ENCODE data around the gene TSPAN12.

GRCh38 chr7:120843109-120843508 lies 14.8 kb downstream of the TSPAN12 start:
- TF ChIP-seq, protein P1, sequence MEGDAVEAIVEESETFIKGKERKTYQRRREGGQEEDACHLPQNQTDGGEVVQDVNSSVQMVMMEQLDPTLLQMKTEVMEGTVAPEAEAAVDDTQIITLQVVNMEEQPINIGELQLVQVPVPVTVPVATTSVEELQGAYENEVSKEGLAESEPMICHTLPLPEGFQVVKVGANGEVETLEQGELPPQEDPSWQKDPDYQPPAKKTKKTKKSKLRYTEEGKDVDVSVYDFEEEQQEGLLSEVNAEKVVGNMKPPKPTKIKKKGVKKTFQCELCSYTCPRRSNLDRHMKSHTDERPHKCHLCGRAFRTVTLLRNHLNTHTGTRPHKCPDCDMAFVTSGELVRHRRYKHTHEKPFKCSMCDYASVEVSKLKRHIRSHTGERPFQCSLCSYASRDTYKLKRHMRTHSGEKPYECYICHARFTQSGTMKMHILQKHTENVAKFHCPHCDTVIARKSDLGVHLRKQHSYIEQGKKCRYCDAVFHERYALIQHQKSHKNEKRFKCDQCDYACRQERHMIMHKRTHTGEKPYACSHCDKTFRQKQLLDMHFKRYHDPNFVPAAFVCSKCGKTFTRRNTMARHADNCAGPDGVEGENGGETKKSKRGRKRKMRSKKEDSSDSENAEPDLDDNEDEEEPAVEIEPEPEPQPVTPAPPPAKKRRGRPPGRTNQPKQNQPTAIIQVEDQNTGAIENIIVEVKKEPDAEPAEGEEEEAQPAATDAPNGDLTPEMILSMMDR (IDR thresholded peaks at IDR 0.05; ENCODE audit: insufficient read depth, low read depth, low read length), result no peak
- no peak for TF ChIP-seq EZH2 (IDR thresholded peaks at IDR 0.05; ENCODE audit: insufficient read depth, low read length)

Measured in astrocyte (in vitro differentiated cells and primary cell).